HG03139 (cell line): ENCODE results near the gene SRGAP3.
"Not testable (repeated sequence)": the region's sequence is repeated elsewhere in the genome, so short reads cannot be mapped to it uniquely, and the experiment has no call there.

Experiments
- ATAC-seq: cut with Tn5 transposase; IDR thresholded peaks from one replicate; pipeline ENCODE4 v1.9.1; 2021; ENCODE audit not compliant: unreplicated experiment

SRGAP3 gene

DNA sequence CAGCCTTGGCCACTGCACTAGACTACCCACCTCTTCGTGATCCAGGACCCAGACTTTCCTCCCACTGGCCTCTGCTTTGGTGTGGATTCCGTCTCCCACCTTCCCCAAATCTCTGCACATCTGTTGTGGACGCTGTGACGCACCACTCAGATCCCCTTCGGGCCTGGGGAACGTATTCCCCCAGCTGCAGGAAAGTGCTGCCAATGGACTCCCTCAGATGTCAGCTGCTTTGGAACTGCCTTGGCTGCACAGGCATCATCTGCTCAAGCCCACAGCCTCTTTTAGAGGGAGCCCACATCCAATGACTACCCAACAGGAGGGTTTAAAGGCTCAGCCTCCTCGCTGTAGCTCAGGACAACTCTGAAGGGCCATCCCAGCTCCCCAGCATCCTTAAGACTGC is 152.0 kb downstream of the SRGAP3 start:
- ATAC-seq = no peak

DNA sequence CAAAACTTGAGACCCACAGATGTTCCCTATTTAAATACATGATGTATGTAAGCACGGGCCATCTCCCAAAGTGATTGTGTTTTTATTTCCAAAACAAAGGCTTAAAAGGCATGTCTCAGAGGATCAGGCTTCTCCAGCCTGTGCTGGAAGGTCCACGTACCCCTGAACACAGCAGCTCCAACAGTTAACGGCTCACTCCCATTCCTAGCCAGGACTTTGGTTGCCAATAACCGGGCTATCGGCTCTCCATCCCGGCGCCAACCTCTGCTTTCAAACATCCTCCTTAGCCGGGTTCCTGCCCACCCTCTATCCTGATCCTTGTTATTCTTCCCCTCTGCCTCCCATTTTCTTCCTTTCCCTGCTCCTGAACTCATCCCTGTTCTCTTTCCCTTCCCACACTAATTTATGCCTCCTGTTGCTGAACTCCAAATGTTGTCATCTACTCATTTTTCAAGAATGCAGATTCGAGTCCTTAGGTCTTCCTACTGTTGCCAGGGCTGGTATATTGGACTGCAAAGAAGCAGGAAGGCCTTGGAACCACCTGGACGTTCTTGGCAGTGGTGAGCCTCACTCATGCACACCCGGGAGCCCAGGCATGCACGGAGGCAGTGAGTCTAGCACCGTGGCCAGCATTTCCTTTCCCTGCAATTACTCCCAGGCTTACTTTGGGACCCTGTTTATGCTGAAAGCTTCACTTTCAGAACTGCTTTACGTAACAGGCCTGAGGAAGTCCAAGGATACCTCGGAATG is 157.8 kb downstream of the SRGAP3 start:
- no peak for ATAC-seq

DNA sequence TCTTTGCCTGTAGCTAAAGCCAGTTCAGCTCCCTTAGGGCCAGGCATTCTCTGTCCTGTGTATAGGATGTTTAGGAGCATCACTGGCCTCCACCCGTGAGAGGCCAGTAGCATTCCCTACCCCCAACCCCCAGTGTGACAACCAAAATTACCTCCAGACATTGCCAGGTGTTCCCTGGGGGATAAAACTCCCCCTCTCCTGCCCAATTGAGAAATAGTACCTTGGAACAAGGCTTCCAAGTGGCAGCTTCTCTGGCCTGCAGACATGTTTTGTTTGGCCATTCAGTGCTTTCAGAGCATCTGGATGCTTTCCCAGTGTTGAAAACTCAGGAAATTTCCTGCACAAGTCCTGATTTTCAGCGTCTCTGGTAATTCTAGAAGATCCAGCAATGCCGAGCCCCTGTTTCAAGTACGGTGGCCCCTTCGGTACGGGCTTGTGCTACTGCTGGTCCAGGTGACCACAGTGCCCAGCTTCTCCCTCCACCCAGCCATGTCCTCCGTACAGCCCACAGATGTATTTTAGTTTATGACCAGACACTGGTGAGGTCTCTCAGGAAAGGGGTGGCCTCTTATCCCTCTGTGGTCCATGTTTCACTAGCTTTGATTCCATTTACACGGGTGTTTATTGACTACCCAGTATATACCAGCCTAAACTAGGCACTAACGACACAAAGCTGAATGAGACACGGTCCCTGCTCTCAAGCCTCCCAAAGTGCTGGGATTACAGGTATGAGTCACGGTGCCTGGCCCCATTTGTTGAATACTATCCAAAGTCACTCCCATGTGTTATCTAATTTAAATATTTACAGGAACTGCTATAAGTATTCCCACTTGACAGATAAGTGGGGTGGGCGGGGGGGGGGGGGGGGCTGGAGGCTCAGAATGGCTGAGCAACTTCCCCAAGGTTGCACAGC is 160.7 kb downstream of the SRGAP3 start:
- ATAC-seq = no peak

DNA sequence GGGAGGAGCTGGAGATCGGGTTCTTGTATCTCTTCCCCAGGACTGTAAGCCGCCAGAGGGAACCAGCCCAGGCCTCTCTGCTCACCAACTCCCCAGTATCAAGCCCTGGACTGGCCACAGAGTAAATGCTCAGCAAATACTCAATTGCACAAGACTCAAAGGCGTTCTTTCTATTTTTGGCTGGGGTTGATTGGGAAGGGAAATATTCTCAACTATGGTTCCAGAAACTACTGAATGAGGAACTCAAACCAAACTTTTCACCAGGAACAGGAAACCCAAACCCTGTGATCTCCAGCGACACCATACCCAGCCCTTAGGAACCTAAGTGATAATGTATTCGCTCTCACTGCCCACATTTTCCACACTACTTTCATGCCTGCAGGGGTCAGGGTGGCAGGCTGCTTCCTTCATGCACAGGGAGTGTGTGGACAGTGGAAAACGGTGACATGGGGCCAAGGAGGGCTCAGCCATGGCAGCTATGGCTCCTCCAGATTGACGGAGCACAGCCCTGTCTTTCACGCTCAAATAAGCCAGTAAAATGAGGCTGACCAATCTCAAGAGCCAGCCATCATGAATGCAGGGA is 161.5 kb downstream of the SRGAP3 start:
- no peak for ATAC-seq

DNA sequence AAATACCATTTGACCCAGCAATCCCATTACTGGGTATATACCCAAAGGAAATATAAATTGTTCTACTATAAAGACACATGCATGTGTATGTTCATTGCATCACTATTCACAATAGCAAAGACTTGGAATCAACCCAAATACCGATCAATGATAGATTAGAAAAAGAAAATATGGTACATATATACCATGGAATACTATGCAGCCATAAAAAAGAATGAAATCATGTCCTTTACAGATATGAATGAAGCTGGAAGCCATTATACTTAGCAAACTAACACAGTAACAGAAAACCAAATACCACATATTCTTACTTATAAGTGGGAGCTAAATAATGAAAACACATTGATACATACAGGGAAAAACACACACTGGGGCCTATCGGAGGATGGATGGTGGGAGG is 164.0 kb downstream of the SRGAP3 start:
- ATAC-seq = not testable (repeated sequence)

DNA sequence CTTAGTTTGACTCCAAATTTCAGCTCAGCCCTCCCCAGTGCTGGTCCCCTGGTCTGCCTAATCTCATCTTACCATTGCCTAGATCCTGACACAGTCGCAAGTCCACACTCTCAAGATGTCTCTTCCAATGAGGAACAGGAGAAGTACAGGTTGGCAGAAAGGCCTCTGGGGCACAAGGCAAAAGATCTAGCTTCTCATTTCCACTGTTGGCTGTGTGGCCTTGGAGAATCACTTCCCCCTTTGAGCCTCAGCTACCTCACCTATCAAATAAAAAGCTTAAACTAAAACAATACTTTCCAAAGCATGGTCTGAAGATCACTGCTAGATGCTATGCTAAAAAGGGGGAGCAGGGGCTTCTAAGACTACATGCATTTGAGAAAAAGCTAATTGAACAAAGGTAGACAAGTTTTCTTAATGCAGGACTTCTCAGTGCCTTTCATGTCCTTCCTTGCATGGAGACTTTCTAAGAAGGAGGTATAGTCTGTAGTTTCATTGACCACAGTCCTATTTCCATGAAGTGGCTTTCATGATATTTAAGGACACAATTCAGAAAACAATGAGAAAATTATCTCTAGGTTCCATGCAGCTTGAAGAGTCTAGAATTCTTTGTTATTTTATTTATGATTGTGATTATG is 168.1 kb downstream of the SRGAP3 start:
- no peak for ATAC-seq

DNA sequence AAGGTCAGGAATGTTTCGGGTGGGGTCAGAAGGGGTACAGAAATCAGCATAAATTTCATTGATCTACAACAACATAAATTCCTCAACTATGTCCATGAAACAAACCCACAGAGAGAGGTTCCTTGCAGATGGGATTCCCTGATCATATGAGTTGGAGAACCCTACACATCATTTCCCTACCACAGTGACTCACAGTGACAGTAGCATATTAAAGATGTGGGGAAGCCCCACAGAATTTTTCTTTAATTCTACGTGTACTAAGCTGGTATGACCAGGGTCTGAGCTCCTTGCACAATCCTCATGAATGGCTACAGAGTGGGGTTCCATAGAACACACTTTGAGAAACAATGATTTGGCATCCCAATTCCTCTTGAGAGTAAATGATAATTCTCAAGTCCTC is 169.3 kb downstream of the SRGAP3 start:
- no peak for ATAC-seq

DNA sequence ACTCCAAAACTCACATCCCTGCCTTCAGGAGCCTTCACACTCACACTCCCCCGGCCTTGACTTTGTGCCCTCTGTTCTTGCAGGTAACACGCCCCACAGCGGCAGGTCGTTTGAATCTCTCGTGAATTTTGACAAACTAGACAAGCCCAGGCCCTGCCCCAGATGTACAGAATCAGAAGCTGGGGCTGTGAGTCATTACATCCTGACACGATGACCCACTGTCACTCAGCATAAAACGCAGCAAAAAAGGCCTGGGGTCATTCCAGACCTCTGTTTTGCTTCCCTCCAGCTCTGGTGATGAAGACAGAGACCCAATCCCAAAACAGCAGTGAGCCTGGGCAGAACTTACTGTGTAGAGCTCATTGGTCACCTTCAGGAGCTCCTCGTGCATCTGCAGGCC is 169.8 kb downstream of the SRGAP3 start:
- no peak for ATAC-seq

DNA sequence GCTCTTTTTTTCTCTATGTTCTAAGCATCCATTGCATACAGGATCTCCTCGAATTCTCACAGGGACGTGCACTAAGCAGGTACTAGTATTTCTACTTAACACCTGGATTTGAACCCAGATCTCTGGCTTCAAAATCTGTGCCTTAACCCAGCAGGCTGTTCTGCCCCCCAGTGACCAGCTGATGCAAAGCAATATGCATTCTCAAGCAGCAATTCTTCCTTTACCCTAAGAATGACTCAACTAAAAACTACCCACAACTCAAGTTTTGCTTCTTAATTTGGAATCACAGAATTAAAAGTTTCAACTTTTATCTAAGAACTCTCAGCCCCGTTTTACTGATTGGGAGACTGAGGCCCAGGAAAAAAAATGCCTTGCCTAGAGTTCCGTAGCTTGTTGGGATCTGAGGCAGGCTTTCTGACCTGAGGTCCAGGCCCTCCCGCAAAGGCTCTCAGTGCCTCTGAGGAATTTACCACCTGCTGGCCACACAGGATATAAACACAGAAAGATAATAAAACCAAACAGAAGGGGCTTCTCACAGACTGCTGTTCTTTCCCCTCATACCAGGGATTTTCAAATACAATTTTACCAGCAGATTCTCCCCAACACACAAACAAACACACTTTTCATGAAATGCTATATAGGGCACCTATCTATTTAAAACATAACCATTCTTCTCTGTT is 170.7 kb downstream of the SRGAP3 start:
- ATAC-seq = no peak

DNA sequence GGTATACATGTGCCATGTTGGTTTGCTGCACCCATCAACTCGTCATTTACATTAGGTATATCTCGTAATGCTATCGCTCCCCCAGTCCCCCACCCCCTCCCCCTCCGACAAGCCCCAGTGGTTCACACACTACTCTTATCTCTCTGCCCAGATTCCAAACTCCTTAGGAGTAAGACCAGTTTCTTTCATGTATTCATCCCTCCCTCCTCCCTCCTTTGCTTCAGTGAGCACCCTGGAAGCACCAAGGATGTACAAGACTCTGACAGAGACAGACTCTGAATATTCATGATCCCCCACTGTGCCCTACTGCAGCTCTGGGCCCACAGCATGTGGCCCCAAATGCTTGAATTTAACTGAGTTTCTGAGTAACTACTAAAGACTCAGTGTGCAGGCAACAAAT is 172.4 kb downstream of the SRGAP3 start:
- no peak for ATAC-seq

DNA sequence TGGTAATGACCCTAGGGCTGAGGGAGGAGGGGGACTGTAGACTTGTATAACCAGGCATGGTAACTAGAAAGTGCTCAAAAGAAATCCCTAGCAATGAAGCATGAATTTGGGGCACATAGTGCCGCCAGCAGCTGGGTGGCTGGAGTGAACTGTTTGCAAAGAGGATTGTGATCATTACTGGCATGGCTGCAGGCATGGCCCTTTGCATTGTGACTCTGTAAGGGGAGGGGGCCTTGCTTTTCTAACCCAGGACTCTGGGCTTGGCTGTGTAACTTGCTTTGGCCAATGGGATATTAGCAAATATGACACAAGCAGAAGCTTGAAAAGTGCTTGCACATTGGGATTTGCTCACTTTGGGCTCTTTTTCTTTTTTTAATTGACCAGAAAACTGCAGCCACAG is 173.7 kb downstream of the SRGAP3 start:
- no peak for ATAC-seq

DNA sequence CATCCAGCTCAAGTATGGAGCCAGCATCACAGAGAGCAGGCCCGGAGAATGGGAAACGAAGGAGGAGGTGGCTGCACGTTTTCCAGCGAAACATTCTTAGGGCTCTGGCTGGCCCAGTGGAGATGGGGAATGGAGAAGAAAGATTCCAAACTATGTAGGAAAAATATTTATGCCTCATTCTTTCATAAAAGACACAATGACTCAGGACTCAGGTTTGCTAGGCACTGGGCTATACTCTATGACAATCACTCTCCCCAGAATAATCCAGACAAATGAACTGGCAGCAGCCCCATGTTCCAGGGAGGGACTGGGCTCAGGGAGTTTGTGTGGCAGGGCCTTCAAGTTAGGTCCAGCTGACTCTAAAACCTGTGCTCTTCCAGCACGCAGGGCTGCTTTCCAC is 175.4 kb downstream of the SRGAP3 start:
- no peak for ATAC-seq

DNA sequence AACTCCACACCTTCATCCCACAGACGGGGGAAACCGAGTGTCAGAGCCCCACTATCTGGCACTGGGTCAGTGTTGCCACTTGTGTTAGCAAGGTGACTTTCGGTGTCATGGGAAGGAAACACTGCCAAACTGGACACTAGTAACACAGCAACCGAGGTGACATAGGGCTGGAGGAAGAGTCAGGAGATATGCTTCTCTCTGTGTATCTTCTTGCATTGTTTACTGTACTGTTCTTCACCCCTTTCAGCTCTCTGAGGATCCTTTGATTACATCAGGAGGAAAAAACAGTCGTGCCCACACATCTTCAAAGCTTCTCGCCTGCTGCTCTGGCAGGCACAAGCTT is 176.8 kb downstream of the SRGAP3 start:
- no peak for ATAC-seq

DNA sequence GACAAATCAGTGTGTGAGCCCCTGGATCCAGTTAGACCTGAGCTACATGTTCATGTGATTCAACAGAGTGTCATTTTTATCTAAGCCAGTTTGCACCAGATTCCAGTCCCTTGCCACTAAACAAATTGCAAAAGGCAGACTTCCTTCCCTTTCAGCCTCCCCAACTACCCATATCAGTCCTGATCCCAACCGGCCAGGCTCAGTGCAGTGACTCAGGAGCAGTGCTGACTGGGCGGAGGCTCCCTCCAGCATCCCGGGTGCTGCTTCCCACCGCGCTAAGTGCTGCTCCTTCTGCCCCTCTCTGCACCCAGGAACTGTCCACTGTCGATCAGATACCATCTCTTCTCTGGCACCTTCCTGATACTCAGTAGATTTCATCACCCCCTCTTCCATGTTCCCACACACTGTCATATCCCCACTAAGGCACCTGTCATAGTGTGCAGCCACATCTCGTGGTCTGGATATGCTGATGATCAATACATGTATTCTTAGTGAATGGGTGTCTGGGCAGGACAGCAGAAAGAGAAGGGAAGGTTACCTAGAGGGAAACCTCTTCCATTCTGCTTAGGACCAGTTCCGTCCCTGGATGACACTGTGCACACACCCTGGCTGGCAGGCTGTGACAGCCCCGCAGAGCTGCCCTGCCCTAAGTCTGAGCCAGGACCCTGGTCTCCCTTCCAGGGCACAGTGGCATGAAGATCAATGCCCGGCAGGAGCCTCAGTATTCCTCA is 177.3 kb downstream of the SRGAP3 start:
- ATAC-seq = no peak

DNA sequence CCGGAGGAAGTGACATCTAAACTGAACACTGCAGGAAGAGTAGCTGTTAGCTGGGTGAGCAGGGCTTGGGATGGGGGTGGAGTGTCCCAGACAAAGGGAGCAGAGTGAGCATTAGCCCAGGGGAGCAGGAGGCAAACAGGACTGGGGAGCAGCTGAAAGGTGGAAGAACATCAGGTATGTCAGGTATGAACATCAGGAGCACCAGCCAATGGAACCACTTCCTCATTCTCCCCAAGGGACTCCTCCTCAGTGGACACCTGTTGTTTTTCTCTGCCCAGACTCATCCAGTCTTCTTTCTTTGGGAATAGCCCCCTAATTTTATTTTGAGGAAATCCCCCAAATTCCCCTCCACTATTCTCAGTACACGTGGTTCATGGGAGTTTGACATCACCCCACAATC is 178.5 kb downstream of the SRGAP3 start:
- no peak for ATAC-seq

DNA sequence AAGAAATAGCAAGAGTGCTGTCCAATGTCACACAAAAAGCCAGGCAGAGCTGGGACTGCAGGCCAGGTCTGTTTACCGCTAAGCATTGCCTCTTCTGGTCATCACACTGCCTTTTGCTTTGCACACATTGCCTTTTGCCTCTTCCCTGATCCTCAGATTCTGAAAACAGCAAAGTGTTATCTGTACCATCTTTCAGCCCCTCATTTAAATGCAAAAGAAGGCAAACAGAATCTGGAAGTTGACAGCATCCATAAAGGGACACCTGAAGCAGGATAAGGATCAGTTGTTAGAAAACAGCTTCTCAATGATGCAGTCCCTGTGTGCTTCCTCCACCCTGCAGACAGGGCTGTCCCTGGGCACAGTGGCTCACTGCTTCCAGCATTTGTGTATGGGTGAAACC is 179.5 kb downstream of the SRGAP3 start:
- ATAC-seq = no peak

DNA sequence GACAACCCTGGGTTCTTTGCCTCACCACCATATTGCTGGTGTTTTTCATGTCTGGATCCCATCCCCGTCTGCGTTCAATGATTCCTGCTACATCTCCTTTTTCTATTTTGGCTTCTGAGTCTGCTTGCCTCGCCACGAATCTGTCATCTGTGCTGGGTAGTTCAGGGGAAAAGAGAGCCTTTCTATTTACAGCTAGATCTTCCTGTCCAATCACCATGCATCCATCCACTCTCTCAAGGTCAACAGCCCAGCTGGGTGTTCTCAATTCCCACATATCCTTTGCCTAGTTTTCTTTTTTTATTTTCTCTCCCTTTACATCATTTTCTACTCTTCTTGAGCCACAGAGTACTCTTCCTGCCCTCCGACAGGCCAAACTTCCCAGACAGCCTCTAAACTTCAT is 181.4 kb downstream of the SRGAP3 start:
- ATAC-seq = no peak

DNA sequence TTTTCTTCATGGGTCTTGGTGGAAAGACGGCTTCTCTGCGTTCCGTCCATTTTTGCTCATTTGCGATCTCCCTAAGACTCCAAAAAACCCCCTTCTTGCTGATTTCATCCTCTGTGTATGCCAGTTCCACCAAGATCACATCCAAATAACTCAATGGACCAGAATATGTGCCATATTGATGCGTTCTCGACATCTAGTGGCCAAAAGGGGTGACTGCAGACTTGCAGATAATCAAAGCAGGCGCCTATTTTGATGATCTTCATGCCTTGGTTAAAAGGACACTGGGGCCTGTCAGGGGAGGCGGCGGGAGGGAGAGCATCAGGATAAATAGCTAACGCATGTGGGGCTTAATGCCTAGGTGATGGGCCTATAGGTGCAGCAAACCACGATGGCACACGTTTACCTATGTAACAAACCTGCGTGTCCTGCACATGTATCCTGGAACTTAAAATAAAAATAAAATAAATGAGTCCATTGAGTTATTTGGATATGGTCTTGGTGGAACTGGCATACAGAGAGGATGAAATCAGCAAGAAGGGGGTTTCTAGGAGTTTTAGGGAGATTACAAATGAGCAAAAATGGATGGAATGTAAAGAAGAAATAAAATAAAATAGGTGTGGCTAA is 182.0 kb downstream of the SRGAP3 start:
- ATAC-seq = no peak

DNA sequence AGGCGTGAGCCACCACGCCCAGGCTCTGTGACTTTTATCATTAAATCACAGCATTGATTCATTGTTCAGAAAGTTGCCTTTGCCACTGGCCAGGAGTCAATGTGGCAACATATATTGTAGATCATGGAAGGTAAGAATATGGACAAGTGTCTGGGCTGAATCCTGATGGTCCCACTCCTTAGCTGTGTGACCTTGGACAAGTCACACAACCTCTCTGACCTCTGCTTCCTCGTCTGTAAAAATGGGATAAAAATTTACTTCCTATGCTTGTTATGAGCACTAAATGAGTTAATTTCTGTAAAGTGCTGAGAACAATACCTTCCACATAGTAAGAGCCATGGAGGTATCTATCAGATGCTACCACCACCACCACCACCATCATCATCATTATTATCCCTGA is 182.7 kb downstream of the SRGAP3 start:
- no peak for ATAC-seq

DNA sequence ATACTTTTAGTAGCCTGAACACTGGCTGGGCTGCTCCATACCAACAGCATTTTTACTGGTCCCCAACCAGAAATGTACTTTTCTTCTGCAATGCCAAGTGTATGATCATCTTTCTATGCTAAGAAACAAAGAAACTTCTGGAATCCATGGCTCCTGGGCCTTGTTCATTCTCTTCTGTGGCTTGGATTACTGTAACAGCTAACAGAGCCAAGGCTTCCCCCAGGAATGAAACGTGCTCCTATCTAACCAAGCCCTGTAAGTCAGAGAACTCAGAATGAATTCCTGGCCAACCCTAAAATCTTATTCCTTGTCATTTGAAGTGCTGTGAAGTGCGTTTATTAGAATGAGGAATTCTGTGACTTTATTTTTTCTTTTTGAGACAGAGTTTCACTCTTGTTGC is 183.3 kb downstream of the SRGAP3 start:
- no peak for ATAC-seq
